OCI-LY1 (cell line): ENCODE results near the gene VSIG10L2.

Experiments
- H2AFZ ChIP-seq: fragments of 200-600 bp; sonication (generic), shearing (Covaris generic); 2 replicates; pipeline ENCODE4 v1.6.0; 2014; ENCODE audit warnings: antibody characterized with exemption, mild to moderate bottlenecking, low read length
- H3F3A ChIP-seq: fragments of 200-600 bp; sonication (generic), shearing (Covaris generic); 2 replicates; pipeline ENCODE4 v1.6.0; 2014; ENCODE audit warnings: mild to moderate bottlenecking, antibody characterized with exemption, low read length, moderate library complexity; ENCODE audit not compliant: insufficient read depth
- H3K27ac ChIP-seq: fragments of 200-600 bp; sonication (generic); 2 replicates; pipeline ENCODE4 v1.5.1; 2014; ENCODE audit warnings: low read length, mixed run types, mild to moderate bottlenecking, low read depth; ENCODE audit not compliant: poor library complexity, severe bottlenecking
- H3K27me3 ChIP-seq: fragments of 200-600 bp; sonication (generic); 2 replicates; pipeline ENCODE4 v1.6.0; 2014; ENCODE audit warnings: antibody characterized with exemption, mild to moderate bottlenecking, low read length, moderate library complexity; ENCODE audit not compliant: insufficient read depth
- H3K36me3 ChIP-seq: fragments of 200-600 bp; sonication (generic); 2 replicates; pipeline ENCODE4 v1.6.1; 2014; ENCODE audit warnings: mild to moderate bottlenecking, antibody characterized with exemption, low read length, moderate library complexity, mixed read lengths; ENCODE audit not compliant: insufficient read depth
- H3K4me1 ChIP-seq: fragments of 200-600 bp; sonication (generic); 2 replicates; pipeline ENCODE4 v1.5.1; 2014; ENCODE audit warnings: mild to moderate bottlenecking, low read length, moderate library complexity; ENCODE audit not compliant: insufficient read depth, severe bottlenecking
- H3K4me2 ChIP-seq: fragments of 200-600 bp; sonication (generic), shearing (Covaris generic); 2 replicates; pipeline ENCODE4 v1.6.1; 2014; ENCODE audit warnings: low read length
- H3K4me3 ChIP-seq: fragments of 200-600 bp; sonication (generic); 2 replicates; pipeline ENCODE4 v1.5.1; 2014; ENCODE audit warnings: low read length, low read depth, mild to moderate bottlenecking, mixed read lengths; ENCODE audit not compliant: poor library complexity, severe bottlenecking
- H3K79me2 ChIP-seq: fragments of 200-600 bp; shearing (Covaris generic); 2 replicates; pipeline ENCODE4 v1.6.1; 2016; ENCODE audit warnings: mixed run types, low read length, mixed read lengths; ENCODE audit not compliant: insufficient read depth
- H3K9ac ChIP-seq: fragments of 200-600 bp; sonication (generic), shearing (Covaris generic); 2 replicates; pipeline ENCODE4 v1.6.1; 2014; ENCODE audit warnings: mild to moderate bottlenecking, low read length, mixed read lengths
- H3K9me2 ChIP-seq: fragments of 200-600 bp; sonication (generic), shearing (Covaris generic); 2 replicates; pipeline ENCODE4 v1.6.1; 2014; ENCODE audit warnings: low read depth, mild to moderate bottlenecking, low read length, mixed read lengths
- H3K9me3 ChIP-seq: fragments of 200-600 bp; shearing (Covaris generic); 2 replicates; pipeline ENCODE4 v1.6.1; 2014; ENCODE audit warnings: low read length, mixed read lengths
- H4K20me1 ChIP-seq: fragments of 200-600 bp; sonication (generic), shearing (Covaris generic); 2 replicates; pipeline ENCODE4 v1.6.0; 2016; ENCODE audit warnings: mild to moderate bottlenecking, low read length; ENCODE audit not compliant: insufficient read depth
- EZH2 ChIP-seq: fragments of 200-600 bp; sonication (generic), shearing (Covaris generic); IDR thresholded peaks from 2 replicates; pipeline ENCODE4 v1.8.0; 2017; ENCODE audit warnings: borderline replicate concordance, mixed run types, mild to moderate bottlenecking, antibody characterized with exemption, low read length, moderate library complexity, mixed read lengths
- TF ChIP-seq, protein P1 (sequence below): fragments of 200-600 bp; sonication (generic), shearing (Covaris generic); IDR thresholded peaks from 2 replicates; pipeline ENCODE4 v1.5.1; 2017; ENCODE audit warnings: mild to moderate bottlenecking, antibody characterized with exemption, low read length, moderate library complexity, mixed read lengths

The VSIG10L2 gene

DNA sequence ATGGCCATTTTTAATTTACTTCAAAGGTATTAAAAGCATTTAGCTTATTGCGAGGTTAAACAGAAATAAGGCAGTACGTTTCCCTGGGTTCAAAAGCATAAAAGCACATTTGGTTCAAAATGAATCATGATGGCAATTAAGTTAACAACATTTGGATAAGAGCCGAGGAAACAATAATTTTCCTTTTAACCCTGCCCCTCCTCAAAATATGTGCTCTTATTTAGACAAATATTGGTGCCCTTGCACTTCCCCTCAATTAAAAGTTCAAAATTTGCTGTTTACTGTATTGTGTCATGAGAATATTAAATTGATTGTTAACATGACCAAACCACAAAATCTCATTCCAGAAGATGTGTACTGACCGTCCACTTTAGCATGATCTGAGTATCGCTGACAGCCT, 48.7 kb downstream of the VSIG10L2 start:
- no peak overlapping the region for H3K27ac ChIP-seq
- no peaks in the 10 kb centered on the region for H3K36me3 ChIP-seq
- no peak overlapping the region for H2AFZ ChIP-seq
- H3K9me2 ChIP-seq: no peaks in the 10 kb centered on the region
- H3K4me3 ChIP-seq: no peak overlapping the region
- H3K4me1 ChIP-seq: no peaks in the 10 kb centered on the region
- no peaks in the 10 kb centered on the region for H3F3A ChIP-seq
- no peak for TF ChIP-seq EZH2
- TF ChIP-seq, protein P1, sequence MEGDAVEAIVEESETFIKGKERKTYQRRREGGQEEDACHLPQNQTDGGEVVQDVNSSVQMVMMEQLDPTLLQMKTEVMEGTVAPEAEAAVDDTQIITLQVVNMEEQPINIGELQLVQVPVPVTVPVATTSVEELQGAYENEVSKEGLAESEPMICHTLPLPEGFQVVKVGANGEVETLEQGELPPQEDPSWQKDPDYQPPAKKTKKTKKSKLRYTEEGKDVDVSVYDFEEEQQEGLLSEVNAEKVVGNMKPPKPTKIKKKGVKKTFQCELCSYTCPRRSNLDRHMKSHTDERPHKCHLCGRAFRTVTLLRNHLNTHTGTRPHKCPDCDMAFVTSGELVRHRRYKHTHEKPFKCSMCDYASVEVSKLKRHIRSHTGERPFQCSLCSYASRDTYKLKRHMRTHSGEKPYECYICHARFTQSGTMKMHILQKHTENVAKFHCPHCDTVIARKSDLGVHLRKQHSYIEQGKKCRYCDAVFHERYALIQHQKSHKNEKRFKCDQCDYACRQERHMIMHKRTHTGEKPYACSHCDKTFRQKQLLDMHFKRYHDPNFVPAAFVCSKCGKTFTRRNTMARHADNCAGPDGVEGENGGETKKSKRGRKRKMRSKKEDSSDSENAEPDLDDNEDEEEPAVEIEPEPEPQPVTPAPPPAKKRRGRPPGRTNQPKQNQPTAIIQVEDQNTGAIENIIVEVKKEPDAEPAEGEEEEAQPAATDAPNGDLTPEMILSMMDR: no peak
- H3K79me2 ChIP-seq: no peaks in the 10 kb centered on the region
- H4K20me1 ChIP-seq: no peaks in the 10 kb centered on the region
- no peak overlapping the region for H3K9ac ChIP-seq
- no peak overlapping the region for H3K4me2 ChIP-seq
- no peaks in the 10 kb centered on the region for H3K27me3 ChIP-seq
- no peaks in the 10 kb centered on the region for H3K9me3 ChIP-seq

DNA sequence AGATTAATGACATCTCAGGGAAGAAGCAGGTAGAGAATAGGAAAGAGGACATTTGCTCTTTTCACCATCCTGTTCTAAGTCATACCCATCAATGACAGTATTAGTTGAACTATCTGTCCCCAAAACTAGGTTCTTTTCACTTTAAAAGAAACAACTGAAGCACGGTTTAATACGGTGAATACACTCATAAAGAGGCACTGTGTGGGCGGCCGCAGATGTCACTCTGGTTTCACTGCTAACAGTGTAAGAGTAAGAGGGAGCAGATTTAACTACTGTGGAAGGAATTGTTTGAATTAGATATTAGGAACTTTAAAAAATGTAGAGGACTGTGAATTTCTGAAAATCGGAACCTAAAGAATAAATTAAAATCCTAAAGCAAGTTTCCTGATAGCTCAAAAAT, 49.5 kb downstream of the VSIG10L2 start:
- no peak overlapping the region for H3K27ac ChIP-seq
- H3K9me2 ChIP-seq: no peaks in the 10 kb centered on the region
- no peaks in the 10 kb centered on the region for H3K36me3 ChIP-seq
- no peaks in the 10 kb centered on the region for H3K4me1 ChIP-seq
- no peaks in the 10 kb centered on the region for H3K9me3 ChIP-seq
- H3K4me3 ChIP-seq: no peak overlapping the region
- H3F3A ChIP-seq: no peaks in the 10 kb centered on the region
- H3K4me2 ChIP-seq: no peak overlapping the region
- no peaks in the 10 kb centered on the region for H4K20me1 ChIP-seq
- TF ChIP-seq, protein P1: no peak
- no peak for TF ChIP-seq EZH2
- no peaks in the 10 kb centered on the region for H3K79me2 ChIP-seq
- no peak overlapping the region for H2AFZ ChIP-seq
- no peak overlapping the region for H3K9ac ChIP-seq
- no peaks in the 10 kb centered on the region for H3K27me3 ChIP-seq

GRCh38 chr11:125998267-125998666, 52.4 kb downstream of the VSIG10L2 start:
- Histone ChIP-seq H3K9ac (no peak overlapping the region), H2AFZ (no peak overlapping the region), H3K9me2 (no peaks in the 10 kb centered on the region), H3K9me3 (no peaks in the 10 kb centered on the region), H3F3A (no peaks in the 10 kb centered on the region), H3K4me3 (no peak overlapping the region), H3K79me2 (no peaks in the 10 kb centered on the region), H3K27me3 (no peaks in the 10 kb centered on the region), H3K27ac (no peak overlapping the region), H3K4me1 (no peaks in the 10 kb centered on the region), H3K4me2 (no peak overlapping the region), H4K20me1 (no peaks in the 10 kb centered on the region), H3K36me3 (no peaks in the 10 kb centered on the region)
- TF ChIP-seq, protein P1: no peak
- no peak for TF ChIP-seq EZH2
